Measurements from ENCODE around the gene MARK3. TPM values are rescaled to one million over a fixed set of nuclear protein-coding genes. Genes with fewer than 3 reads are reported as not detected.

The MARK3 gene
- total RNA-seq, 1 donor from 2014 or later = 146 TPM

DNA sequence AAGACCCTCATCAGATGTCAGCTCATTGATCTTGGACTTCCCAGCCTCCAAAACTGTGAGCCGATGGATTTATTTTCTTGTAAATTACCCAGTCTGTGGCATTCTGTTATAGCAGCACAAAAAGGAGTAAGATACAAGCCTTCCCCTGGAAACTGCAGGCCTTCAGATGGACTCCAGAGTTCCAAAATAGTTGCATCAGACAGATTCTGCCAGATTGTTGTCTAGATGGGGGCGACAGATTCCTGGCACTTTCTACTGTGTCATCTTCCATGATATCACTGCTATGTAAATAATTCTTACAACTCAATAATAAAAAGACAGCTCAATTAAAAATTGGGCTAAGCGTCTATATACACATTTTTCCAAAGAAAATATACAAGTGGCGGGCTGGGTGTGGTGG is 17.2 kb upstream of the MARK3 start:
- no peak for DNase-seq

DNA sequence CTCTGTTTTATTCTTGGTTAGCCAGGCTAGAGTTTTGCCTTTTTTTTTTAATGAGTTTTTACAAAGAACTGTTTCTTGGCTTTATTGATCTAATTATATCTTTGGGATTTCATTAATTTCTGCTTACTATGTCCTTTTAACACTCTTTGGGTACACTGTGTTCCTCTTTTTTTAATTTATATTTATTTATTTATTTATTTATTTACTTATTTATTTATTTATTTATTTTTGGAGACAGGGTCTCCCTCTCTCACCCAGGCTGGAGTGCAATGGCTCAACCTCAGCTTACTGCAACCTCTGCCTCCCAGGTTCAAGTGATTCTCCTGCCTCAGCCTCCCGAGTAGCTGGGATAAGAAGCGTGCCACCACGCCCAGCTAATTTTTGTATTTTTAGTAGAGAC is 15.1 kb upstream of the MARK3 start:
- DNase-seq = no peak

DNA sequence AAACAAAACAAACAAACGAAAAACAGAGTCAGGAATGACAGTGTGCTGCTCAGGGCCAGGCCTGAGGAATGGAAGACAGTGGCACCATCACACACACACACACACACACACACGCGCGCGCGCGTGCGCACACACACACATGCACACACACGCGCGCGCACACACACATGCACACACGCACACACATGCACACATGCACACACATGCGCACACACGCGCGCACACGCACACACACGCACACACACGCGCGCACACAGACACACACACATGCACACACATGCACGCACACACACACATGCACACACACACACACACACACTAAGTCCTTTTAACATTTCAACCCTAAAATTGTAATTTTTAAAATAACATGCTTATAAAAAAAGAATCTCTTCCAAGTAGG is 13.2 kb upstream of the MARK3 start:
- no peak for DNase-seq

DNA sequence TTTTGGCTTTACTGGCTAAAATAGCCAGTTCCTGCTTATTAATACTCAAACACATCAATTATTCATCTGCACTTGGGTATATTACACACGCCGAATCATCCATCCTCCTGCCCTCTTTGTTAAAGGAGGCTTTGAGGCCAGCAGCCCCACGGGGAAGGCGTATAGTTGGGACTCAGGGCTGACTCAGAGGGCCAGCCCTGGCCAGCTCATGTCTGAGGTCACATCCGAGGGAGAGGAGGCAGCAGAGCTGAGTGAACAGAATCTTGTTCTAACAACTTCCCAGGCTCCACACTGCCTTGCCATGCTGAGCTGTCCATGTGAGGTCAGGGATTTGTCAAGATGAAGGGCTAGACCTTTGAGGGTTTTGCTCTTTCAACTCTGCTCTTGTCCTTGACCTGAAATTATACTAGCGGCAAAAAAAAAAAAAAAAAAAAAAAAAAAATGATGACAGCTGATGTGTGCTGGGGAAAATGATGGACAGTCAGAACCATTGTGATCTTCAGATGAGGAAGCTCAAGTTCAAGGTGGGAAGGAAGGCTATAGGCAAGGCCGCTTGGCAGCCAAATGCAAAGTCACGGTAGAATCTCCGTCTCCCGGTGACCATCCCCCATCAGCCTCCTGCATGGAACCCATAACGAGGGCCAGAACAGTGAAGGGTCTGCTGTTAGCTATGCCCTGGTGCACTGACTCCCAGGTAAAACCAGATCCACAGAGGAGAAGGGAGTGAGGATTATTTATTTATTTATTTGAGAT is 12.5 kb upstream of the MARK3 start:
- DNase-seq = no peak

DNA sequence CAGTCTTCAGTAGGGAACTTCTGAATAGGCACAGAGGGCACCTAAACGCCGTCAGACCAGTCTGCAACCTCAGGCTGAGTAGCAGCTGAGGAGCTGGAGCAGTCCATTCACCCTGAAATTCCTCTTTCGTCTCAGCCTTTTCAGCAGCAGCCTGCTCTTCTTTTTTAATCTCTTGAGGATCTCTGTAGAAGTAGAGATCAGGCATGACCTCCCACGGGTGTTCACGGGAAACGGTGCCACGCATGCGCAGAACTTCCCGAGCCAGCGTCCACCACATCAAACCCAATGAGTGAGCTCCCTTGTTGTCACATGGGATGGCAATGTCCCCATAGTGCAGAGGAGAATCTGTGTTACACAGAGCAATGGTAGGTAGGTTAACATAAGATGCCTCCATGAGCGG is 11.1 kb upstream of the MARK3 start:
- no peak for DNase-seq

DNA sequence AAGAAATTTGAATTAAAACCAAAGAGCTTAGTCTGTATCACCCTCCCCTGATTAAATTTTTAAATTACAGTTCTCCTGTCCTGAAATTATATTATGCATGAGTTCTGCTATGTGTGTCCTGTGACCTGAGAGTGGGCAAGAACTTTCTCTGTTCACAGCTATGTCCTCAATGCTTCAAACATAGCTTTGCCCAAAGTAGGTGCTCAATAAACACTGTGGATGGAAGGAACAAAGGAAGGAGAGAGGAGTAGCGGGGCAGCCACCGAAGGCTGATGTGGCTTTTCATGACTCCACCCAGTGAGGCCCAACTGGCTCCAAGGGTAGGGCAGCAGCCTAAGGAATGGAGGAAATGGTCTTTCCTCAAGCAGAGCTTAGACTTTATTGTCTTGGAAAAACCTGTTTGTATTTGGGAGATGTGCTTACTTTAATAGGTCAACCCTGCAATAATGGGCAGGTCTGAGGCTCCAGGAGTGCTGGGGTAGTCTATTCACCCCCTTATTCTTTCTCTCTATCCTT is 7.6 kb upstream of the MARK3 start:
- no peak for DNase-seq

DNA sequence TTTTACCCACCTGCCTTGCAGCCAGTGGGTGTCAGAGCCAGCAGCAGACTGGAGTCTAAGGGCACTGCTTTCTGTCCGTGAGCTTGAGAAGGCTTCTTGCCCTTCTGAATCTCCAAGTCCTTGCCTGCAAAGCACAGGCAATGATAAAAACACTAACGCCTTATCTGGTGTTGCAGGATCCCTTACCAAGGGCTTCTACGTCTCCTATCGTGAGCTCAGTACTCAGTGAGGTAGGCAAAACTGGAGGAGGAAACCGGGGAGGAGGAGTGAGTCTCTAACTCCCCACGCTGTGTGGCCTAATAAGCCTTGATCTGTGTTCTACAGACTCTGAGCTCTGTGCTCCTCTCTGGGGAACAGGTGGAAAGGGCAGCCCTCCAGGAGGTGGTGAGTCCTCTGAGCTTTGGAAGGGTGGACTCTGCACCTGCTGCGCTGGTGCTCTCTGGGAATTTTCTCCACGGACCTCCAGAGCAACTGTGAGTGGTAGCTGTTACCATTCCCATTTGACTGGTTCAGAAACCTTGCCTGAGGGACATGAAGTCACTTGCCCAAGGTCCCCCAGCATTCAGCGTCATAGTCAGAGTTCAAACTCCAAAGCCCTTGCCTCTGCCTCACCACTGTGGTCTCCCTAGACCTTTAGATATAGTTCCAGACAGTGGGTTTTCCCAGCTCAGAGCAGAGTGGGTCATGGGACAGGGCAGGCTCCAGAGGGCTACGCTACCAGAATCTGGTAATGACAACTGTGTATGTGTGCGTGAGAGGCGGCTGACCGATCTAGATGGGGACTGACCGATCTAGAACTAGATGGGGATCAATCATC is 7.0 kb upstream of the MARK3 start:
- DNase-seq = no peak

DNA sequence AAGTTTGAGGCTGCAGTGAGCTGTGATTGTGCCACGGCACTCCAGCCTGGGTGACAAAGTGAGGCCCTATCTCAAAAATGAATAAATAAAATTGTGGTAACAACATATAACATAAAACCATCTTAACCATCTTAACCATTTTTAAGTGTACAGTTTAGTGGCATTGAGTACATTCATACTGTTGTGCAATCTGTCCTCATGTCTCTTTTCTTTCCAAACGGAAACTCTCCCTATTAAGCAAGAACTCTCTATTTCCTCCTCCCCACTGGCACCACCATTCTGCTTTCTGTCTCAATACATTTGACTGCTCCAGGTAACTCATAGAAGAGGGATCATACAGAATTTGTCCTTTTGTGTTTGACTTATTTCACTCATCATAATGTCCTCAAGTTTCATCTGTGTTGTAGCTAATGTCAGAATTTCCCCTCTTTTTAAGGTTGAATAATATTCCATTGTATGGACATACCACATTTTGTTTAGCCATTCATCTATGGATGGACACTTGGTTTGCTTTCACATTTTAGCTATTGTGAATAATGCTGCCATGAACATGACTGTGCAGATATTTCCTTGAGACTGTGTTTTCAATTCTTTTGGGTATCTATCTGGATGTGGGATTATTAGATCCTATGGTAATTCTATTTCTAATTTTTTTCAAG is 4.4 kb upstream of the MARK3 start:
- DNase-seq = no peak

DNA sequence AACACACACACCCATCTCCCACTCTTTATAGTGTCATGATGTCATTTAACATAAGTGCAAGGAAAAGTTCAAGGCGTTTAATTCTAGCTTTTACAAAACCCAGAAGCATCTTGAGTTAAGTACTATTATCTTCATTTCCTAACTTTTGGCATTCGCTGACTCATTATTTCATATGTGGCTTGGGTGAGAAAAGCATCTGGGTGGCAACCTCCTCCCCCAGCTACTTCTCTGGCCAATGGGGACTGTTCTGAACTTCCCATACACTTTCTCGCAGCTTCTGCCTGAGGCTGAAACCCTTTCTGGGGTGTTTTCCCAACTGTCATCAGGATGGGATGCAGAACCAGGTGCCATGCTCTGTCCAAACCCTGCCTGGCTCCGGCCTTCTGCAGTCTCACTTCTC is 2.8 kb upstream of the MARK3 start:
- DNase-seq = no peak

DNA sequence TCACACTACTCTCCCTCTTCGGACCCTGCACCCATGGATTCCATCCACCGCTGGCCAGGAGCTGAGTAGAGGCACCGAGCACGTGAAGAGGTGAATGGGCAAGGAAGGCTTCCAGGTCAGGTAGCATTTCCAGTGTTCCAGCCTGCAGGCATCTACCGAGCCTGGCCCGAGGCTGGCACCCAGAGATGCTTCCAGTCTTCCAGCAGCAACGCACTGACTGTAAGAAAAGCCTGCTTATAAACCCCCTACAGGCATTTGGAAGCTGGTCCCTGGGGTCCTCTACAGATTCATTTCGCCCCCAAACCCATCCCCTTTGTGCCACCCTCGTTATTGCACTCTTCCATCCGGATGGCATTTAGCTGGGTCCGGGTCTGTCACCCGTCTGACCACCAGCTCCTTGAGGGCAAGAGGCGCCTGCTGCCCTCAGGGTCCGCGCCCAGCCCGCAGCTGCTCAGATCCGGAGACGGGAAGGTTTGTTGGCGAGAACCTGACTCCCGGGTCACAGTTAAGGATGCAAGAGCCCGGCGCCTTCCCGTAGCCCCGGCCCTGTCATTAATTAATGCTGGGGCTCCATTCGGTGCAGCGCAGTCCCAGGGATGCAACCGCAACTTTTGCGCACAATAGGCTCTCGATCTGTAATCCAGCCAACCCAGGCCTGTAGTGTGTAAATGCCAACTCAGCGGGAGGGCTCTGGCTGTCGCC is 614 bp upstream of the MARK3 start:
- DNase-seq = no peak

DNA sequence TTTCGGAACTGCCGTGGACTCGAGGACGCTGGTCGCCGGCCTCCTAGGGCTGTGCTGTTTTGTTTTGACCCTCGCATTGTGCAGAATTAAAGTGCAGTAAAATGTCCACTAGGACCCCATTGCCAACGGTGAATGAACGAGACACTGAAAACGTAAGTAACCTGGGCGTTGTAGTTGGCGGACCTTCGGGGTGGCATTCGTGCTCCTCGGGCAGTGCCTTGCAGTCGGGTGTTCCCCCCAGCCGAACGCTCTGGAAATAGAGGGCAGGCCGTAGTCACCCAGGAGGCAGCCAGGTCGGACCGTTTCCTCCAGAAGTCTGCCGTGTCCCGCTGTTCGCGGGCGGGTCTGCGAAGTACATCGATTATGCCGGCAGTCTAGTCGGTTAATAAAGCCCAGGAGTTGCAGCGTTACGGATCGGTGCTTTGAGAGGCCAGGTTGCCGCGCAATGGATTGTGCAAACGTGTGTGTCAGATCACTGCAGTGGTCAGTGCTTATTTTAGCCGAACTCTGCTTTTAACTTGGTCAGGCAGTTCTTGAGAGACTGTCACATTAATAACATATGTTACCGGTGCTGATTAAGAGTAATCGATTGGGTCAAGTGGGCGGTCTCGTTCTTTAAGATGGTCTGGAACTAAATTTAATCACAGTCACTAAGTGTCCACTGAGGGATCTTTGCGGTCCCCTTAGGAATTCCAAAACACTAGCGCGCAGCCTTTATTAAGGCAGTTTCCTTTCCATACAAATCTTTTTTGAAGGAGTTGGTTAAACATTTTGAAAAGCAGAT is 906 bp downstream of the MARK3 start:
- no peak for DNase-seq

DNA sequence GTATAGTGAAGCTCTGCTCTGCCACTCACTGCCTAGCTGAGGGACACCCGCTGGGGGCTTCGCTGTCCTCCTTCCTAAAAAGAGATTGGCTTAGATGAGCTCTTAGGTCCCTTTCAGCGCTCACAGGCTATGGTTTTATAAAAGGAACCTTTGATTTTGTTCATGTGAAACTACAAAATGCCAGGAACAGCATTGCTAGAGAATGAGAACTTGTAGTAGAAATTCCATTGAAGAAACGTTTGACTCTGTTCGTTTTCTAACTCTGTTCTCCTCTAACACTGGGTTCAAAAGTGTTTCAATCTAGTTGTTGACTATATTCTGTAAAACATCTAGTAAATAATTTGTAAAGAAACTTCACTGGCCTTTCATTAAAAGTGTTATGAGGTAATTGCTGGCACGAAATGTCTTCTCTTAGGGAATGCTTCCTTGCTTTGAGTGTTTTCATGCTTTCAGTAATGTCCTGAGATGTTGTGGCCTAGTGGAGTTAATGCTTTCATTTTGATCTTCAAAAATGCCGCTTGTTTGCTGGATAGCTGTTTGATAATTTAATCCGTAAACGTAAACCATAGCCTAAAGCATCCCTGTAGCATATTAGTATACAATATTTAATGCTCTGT is 1.6 kb downstream of the MARK3 start:
- no peak for DNase-seq

DNA sequence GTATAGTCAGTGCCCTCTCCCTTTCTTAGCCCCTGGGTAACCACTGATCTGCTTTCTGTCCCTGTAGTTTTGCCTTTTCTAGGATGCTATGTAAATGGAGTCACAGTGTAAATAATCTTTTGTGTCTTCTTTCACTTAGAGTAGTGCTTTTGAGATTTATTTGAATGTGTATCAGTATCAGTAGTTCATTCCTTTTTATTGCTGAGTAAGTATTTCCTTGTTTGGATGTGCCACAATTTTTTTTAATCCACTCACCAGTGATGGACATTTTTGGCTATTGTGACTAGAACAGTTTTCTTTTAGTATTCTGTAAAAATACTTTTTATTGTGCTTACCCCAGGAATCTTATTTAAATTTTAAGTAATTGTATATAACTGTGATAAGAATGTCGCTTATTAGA is 3.4 kb downstream of the MARK3 start:
- DNase-seq = no peak

DNA sequence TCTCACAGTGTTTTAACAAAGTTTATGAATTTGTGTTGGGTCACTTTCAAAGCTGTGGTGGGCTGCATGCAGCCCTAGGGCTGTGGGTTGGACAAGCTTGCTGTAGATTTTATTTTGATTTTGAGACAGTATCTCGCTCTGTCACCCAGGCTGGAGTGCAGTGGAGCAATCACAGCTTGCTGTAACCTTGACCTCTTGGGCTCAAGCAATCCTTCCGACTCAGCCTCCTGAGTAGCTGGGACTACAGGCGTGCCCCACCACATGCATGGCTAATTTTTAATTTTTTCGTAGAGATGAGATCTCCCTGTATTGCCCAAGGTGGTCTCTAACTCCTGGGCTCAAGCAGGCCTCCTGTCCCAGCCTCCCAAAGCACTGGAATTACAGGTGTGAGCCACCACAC is 5.4 kb downstream of the MARK3 start:
- DNase-seq = no peak

DNA sequence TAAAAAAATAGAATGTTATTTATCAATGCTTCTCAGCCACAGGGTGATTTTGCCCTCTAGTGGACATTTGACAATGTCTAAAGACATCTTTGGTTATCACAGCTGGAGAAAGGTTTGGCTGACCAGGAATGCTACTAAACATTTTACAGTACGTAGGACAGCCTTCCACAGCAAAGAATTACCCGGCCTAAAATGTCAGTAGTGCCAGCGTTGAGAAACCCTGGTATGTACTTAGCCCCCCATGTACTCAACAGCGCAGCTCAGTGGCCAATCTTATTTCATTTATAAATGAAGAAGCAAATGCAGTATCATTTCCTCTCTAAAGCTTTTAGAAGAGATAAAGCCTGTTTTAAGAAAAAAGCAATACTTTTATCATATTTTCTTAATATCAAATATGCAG is 5.8 kb downstream of the MARK3 start:
- no peak for DNase-seq

DNA sequence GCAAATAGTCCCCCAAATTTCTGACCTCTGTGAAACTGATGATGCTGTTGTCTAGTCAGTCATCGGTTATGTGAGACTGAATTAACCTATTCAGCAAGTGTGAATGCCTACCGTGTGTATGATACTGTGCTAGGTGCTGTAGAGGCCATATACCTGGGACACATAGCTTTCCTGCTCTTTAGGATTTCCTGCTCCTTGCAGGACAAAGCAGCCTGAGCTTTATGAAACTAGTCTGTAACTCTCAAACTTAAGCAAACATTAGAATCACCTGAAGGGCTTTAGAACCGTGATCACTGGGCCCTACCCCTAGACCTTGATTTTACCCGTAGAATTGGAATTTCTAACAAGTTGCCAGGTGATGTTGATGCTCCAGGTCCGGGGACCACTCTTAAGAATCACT is 6.9 kb downstream of the MARK3 start:
- no peak for DNase-seq

DNA sequence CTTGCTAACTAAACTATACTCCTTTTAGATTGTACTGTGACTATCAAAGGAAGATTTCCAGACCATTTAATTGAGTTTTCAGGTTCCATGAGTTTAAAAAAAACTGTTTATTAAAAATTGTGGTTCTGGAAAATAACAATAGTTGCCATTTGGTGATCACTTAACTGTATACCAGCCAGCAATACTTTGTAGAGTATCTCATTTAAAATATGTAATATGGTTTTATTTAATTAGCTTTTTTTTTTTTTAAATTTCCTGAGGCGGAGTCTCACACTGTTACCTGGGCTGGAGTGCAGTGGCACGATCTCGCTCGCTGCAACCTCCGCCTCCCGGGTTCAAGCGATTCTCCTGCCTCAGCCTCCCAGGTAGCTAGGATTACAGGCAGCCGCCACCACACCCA is 7.4 kb downstream of the MARK3 start:
- DNase-seq = no peak

DNA sequence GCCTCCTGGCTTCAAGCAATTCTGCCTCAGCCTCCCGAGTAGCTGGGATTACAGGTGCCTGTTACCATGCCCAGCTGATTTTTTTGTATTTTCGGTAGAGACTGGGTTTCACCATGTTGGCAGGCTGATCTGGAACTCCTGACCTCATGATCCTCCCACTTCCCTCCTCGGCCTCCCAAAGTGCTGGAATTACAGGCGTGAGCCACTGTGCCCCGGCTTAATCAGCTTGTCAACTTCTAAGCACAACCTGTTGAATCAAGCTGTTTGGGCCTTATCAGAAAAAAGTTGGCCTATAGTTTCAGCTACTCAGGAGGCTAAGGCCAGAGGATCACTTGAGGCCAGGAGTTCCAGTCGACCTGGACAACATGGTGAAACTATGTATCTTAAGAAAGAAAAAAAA is 7.9 kb downstream of the MARK3 start:
- no peak for DNase-seq

DNA sequence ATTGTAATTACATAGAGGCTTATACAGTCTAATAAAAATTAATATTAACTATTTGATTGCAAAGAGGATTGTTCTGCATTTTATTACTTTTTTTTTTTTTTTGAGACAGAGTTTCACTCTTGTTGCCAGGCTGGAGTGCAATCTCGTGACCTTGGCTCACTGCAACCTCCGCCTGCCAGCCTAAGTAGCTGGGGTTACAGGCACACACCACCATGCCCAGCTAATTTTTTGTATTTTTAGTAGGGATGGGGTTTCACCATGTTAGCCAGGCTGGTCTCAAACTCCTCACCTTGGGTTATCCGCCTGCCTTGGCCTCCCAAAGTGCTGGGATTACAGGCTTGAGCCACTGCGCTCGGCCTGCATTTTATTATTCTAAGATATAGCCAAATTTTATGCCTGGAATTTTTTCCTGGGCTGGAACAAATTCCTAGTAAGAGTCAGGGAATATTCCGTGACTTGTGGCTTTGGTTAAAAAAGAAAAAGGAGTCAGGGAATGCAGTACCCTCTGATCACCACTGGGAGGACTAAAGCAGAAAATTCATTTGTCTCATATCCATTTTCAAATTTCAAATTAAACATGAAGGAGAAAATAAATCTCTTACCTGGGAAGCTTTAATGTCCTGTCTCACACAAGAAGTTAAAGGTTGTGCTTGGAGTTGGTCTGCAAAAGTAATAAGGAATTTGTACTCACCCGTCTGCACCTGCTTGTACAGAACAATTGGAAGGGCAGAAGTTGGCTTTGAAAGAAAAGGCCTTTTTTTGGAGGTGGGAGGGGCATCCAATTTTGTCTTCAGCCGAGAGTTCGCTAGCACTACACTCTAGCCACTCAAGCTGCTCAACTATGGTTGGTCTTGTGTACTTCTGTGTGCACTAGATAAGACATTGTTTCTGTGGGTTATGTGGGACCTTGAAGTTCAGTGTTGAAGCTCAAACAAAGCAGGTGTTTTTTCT is 8.7 kb downstream of the MARK3 start:
- no peak for DNase-seq

DNA sequence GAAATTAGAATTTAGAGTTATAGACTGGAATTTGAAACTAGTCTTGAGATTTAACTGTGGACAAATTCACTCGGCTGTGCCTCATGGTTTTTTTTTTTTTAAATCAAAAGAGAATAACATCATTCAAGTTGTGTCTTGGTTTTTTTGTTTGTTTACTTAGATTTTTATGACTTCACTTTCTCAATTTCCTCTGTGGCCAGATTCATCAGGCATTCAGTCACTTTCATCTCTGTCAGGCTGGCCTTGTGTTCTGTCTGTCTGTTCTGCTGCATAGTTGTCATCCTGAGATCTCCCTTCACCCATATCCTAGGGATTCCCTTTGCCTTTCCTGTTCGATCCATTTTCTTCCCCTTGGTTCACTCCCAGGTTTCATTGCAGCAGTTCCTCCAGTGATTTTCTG is 10.0 kb downstream of the MARK3 start:
- DNase-seq = no peak

Measured in occipital lobe (tissue), 2 donors.